GM18858 (cell line): ENCODE data around the gene ABHD17C.
"Not testable (repeated sequence)": the region's sequence is repeated elsewhere in the genome, so short reads cannot be mapped to it uniquely, and the experiment has no call there.

ENCODE experiments used
- ATAC-seq: cut with Tn5 transposase; IDR thresholded peaks from one replicate; pipeline ENCODE4 v1.9.1; 2021; ENCODE audit not compliant: unreplicated experiment

The ABHD17C gene

GRCh38 chr15:80760960-80761359, 65.8 kb downstream of the ABHD17C start:
- ATAC-seq, result no peak

- ATAC-seq, result no peak
Measured at GRCh38 chr15:80761754-80762153, 66.6 kb downstream of the ABHD17C start.

DNA sequence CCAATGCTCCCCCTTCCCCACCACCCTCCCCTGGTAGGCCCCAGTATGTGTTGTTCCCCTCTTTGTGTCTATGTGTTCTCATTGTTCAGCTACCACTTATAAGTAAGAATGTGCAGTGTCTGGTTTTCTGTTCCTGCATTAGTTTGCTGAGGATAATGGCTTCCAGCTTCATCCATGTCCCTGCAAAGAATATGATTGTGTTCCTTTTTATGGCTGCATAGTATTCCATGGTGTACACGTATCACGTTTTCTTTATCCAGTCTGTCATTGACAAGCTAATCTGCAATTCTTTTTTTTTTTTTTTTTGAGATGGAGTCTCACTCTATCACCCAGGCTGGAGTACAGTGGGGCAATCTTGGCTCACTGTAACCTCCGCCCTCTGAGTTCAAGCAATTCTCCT, 68.1 kb downstream of the ABHD17C start:
- not testable (repeated sequence) for ATAC-seq

DNA sequence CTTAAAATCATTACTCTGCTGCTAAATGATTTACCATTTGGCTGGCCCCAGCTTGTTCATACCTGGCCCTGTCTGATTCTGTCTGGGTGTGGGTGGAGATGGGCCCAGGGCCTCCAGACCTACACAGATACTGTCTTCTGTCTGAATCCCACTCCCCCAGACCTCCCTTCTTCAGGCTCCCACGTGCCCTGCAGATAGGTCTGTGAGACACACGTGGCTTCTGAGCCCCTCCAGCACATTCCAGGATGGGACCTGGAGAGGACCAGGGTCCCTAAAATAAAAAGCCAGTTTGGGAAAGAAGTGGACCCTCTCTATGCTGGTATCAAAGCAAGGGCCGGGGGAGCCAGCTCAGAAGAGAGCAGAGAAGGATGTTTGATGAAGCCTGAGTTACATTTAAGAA, 69.4 kb downstream of the ABHD17C start:
- ATAC-seq, result no peak

GRCh38 chr15:80766275-80766674, 71.2 kb downstream of the ABHD17C start:
- no peak for ATAC-seq

DNA sequence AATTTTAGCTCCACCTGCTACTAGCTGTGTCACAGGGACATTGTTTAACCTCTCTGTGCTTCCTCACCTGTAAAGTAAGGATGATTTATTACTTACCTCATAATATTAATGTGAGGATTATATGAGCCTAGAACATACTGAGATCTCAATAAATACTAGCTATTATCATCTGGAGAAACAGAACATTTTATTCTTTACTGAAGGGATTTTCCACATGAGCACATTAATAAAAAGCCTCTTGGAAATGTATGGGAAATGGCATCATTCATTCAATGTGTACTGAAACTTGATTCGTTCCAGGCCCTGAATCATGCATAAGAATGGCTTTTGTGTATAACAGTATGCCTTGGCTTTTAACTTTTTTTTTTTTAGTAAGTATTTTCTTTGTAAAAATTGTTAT, 73.0 kb downstream of the ABHD17C start:
- no peak for ATAC-seq

DNA sequence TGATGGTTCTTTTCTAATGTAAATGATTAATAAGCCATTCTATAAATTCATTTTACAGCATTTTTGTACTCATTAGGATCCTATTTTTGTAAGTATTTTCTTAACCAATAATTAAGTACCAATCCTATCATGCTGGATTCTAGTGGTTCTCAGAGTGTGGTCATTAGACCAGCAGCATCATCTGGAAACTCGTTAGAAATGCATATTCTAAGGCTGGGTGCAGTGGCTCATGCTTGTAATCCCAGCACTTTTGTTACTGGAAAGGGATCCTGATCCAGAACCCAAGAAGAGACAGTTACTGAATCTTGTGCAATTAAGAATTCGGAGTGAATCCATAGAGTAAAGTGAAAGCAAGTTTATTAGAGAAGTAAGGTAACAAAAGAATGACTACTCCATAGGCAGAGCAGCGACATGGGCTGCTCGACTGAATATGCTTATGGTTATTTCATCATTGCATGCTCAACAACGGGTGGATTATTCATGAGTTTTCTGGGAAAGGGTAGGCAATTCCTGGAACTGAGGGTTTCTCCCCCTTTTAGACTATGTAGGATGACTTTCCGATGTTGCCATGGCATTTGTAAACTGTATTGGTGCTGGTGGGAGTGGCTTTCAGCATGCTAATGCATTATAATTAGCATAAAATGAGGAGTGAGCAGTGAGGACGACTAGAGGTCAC, 74.2 kb downstream of the ABHD17C start:
- no peak for ATAC-seq

- ATAC-seq, result no peak
Measured at GRCh38 chr15:80769829-80770705, 75.0 kb downstream of the ABHD17C start.

DNA sequence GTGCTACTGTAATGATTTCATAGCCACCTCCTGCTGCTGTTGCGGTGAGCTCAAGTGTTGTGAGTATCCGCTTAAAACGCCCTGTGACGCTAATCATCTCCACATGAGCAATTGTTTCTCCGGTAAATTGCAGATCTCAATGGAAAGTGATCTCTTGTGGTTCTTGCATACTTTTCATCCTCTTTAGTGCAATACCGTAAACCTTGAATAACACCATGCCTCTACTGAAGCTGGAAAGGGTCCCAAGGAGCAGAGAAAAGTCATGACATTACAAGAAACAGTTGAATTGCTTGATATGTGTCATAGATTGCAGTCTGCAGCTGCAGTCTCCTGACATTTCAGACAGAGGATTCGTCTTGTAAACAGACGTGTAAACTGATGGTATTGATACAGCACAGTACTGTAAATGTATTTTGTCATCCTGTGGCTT, 78.0 kb downstream of the ABHD17C start:
- no peak for ATAC-seq

DNA sequence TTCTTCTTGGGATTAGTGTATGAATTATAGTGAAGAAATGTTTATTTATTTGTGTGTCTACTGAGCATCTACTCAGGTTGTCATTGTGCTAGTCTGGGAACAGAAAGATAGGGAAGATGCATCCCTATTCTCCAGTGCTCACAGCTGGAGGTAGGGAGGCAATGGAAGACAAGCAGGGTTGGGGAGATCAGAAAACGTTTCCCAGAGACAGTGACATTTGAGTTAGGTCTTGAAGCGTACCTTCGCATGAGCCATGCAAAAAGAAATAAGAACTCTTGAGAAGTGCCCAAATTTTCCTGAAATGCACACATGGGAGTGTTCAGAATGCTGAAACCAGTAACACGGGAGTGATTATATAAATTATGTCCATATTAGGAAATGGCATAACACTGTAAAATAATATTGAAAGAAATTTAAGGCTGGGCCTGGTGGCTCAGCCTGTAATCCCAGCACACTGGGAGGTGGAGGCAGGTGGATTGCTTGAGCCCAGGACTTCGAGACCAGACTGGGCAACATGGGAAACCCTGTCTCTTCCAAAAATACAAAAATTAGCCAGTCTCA, 78.8 kb downstream of the ABHD17C start:
- ATAC-seq, result no peak

DNA sequence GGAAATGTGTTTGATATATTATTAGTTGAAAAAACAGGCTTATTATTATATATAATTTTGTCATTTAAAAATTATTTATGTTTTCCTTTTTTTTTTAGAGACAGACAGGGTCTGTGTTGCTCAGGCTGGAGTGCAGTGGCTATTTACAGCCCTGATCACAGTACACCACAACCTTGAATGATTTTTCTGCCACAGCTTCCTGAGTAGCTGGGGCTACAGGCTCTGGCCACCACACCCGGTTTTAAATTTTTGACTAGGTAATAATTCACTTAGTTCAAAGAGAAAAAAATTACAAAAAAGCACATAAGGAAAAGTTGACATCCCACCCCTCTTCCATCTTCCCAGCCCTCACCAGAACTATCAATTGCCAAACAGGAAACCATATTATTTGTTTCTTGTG, 79.4 kb downstream of the ABHD17C start:
- ATAC-seq, result no peak

GRCh38 chr15:80775338-80775737, 80.2 kb downstream of the ABHD17C start:
- no peak for ATAC-seq

DNA sequence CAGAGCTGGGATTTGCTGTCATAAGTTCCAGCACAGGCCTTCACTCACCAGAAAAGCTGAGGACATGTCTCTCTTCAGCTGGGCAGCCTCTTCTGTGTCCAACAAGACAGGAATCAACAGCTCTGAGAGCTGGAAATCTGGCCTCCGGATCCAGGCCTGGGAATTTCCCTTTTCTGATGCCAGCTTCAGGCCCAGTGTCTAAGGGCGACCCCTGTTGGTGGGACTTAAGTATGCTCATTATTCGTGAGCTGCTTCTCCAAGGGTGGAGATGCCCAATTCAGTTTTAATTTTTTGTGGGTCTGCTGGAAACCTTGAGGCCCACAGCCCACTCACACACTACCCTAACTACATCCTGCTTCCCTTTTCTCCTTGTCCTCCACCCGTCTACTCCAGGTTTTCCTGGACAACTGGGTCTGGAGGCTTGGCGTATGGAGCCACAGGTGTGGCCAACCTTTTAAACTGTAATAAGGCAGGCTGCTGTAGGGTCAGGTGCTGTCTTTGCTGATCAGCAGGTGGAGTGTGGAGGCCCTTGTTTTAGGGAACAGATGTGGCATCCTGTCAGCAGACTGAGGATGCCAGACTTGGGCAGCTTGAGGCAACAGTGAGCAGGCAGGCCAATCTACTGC, 81.4 kb downstream of the ABHD17C start:
- ATAC-seq, result no peak

- ATAC-seq, result no peak
Measured at GRCh38 chr15:80777137-80777536, 82.0 kb downstream of the ABHD17C start.

DNA sequence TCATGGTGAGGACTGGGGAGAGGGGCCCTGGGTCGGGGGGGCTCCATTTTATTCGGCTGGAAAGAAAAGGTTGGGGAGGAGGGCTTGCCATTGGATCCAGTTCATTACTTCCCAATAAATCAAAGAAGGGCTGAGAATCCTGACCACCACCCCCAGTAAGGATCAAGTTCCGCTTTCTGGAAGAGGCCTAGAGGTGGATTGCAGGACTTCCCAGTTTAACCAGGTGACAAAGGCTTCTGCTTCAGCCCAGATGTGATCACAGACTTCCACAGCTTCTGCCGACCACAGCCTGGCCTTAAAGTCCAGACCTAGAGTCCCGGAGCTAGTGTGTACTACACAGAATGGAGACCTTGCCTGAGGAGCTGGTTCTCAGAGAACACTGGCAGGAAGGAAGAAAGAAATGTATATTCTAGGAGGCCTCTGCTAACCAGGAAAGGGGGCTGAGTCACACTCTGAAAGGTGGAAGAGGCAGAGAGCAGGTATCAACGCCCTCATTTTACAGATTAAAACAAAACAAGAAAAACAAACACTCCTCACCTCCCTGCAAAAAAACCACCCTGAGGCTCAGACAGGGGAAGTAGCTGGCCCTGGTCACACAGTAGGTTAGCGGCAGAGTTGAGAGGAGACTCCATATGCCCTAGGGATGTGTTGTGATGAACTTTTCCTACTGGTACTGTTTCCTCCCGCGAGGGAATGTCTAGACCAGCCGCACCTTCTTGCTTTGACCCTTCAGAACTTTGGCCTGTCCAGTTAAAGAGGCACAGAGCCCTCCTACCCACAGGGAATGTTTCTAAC, 82.9 kb downstream of the ABHD17C start:
- no peak for ATAC-seq

- no peak for ATAC-seq
Measured at GRCh38 chr15:80778621-80778963, 83.5 kb downstream of the ABHD17C start.

DNA sequence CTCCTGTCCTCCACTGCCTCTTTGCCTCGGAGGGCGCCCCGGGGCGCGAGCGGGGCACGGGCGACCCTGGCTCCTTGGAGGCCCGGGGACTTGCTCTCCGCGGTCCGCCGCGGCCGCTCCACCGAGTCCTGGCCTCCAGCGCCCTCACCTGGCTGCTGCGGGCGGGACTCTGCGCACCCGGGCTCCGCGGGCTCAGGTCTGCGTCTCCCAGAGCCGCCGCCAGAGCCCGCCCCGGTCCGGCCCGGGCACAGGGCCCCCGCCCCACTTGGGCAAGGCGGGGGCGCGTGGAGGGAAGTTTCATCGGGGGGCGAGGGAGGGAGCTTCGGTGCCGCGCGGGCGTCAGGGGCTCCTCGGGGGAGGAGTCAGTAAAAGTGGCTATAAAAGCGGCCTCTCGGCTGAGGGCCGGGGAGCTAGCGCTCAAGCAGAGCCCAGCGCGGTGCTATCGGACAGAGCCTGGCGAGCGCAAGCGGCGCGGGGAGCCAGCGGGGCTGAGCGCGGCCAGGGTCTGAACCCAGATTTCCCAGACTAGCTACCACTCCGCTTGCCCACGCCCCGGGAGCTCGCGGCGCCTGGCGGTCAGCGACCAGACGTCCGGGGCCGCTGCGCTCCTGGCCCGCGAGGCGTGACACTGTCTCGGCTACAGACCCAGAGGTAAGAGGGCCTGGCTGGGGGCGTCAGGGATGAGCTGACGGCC, 84.0 kb downstream of the ABHD17C start, which contains the start of gene CEMIP:
TSS of gene CEMIP (plus strand) at position 407 of the 694 bp plus-strand sequence. CDS start 94,510 bp downstream, outside the sequence.
- no peak for ATAC-seq

DNA sequence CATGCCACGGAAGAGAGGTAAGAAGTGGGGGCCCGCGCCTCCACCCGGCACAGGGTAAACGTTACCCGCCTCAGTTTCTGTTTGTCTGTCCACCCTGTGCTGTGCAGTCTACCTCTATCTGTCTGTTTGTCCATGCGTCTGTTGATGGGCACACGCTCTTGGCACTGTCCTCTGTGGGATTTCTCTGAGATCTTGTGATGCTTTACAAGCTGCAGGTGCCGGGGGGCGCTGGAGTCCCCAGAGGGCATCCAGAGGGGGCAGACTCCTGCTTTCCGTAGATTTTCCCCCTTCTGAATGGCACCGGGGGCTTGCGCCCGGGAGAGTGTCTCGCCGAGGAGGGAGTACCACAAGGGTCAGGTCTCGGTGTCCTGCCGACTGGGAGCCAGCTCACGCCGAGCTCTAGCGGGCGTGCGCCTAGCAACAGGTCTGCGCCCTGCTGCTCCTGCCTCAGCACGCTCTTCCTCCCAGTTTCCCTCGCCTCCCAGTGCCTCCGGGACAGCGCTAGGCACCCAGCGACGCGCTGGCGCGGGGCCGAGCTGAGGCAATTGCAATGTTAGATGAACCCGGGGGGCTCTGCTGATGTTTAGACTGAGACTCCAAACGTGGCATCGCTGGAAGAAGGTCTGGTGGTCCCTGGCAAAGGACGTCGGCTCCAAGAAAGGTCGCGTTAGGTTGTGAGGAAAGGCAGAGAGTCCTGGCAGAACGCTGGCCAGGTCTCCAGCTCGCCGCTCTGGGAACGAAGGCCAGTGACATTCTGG, 84.7 kb downstream of the ABHD17C start:
- ATAC-seq, result no peak

DNA sequence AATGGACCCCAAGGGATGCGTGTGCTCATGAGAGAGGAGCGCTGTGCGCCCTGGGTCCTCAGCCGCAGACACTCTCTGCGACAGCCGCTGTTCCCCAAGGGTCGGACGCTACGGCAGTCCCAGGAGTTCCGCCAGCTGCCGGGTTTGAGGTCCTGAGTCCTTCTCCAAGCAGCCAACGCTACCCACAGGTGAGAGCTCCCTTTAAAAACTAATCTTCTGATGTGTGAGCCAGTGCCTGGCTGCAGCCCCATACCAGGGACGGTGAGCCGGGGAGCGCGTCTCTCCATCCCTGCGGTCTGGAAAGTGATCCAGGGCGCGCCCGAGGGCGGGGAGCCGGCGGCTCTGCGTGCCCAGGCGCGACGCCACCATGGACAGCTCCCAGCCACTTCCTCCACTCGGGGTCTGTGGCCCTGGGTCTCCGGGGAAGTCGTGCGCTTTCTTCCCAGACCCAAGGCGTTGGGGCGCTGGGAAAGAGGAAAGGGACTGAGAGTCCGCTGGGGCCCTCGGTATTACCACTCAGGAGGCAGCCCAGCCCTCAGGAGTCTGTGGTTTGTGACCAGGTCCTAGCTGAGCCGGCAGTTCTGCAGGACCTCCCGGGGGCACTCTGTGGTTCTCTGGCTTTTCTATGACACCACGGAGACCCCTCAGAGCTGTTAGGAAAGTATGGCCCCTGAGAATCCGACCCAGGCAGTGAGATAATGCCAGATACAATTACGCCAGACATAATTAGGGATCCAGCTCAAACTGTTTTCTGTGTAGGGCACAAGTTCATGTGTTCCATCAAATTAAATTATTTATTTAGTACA, 85.5 kb downstream of the ABHD17C start:
- no peak for ATAC-seq
